Caco-2 (cell line): ENCODE data around the gene DPP10. TPM values are rescaled to one million over a fixed set of nuclear protein-coding genes. Genes with fewer than 3 reads are reported as not detected.

Source experiments
- BruUV-seq: library from RNA; stranded (reverse); fragments of 400-500 nt; replicated peaks from 2 replicates; lab custom pipeline; 2021; lab: Mats Ljungman, UMichigan
- CTCF ChIA-PET: fragments of 300-600 bp; sonication (Branson Sonifier 250); formaldehyde crosslinking; loops from one replicate; lab custom pipeline; 2022; ENCODE audit warnings: antibody characterized with exemption; lab: Charles Lee
- POLR2A ChIA-PET: fragments of 300-600 bp; sonication (Branson Sonifier 250); formaldehyde crosslinking; loops from one replicate; lab custom pipeline; 2022; ENCODE audit warnings: antibody characterized with exemption; lab: Charles Lee
- DNase-seq, 2 experiments: peaks; one replicate each; pipeline versions ENCODE4 v3.0.0 to v3.0.0-alpha.2; 2020 to 2022
- H3K27me3 ChIP-seq: replicated peaks from 2 replicates; pipeline ENCODE4 v1.6.0; 2011; ENCODE audit warnings: low read length; ENCODE audit not compliant: control insufficient read depth, insufficient read depth
- H3K36me3 ChIP-seq: 2 replicates; pipeline ENCODE4 v1.5.1; 2011; ENCODE audit warnings: low read length; ENCODE audit not compliant: control insufficient read depth, insufficient read depth
- H3K4me1 ChIP-seq: fragments of 250-450 bp; sonication (Bioruptor Pico); 2 replicates; pipeline ENCODE4 v1.5.1; 2020; ENCODE audit warnings: mild to moderate bottlenecking
- H3K4me3 ChIP-seq: 2 replicates; pipeline ENCODE4 v1.5.1; 2011; ENCODE audit warnings: low read depth, mild to moderate bottlenecking, control low read depth, low read length
- H3K9me3 ChIP-seq: fragments of 250-450 bp; sonication (Bioruptor Pico); 2 replicates; pipeline ENCODE4 v1.5.1; 2020; ENCODE audit warnings: mild to moderate bottlenecking, moderate library complexity
- H3K27ac Mint-ChIP-seq: one replicate; pipeline ENCODE4 v1.8.0; 2022; ENCODE audit warnings: mixed read lengths; ENCODE audit not compliant: unreplicated experiment
- H3K27me3 Mint-ChIP-seq: one replicate; pipeline ENCODE4 v1.8.0; 2022; ENCODE audit warnings: mixed read lengths; ENCODE audit not compliant: insufficient read depth, unreplicated experiment
- H3K36me3 Mint-ChIP-seq: one replicate; pipeline ENCODE4 v1.8.0; 2022; ENCODE audit warnings: mild to moderate bottlenecking, mixed read lengths; ENCODE audit not compliant: insufficient read depth, unreplicated experiment
- H3K4me1 Mint-ChIP-seq: one replicate; pipeline ENCODE4 v1.8.0; 2022; ENCODE audit warnings: low read depth, mixed read lengths; ENCODE audit not compliant: unreplicated experiment
- H3K4me3 Mint-ChIP-seq: one replicate; pipeline ENCODE4 v1.8.0; 2022; ENCODE audit warnings: mild to moderate bottlenecking, moderate library complexity, mixed read lengths; ENCODE audit not compliant: unreplicated experiment
- H3K9me3 Mint-ChIP-seq: one replicate; pipeline ENCODE4 v1.8.0; 2022; ENCODE audit warnings: mixed read lengths; ENCODE audit not compliant: unreplicated experiment
- CTCF ChIP-seq, 2 experiments: fragments of 200-600 bp in 1 of 2; IDR thresholded peaks; 1 replicate in 1 of 2; 2 replicates in 1 of 2; pipeline versions ENCODE4 v1.5.1 to v1.8.0; 2011 to 2022; ENCODE audit warnings: antibody characterized with exemption in 1 of 2, control low read depth in 1 of 2, inconsistent platforms in 1 of 2, low read depth in 1 of 2, low read length in 1 of 2, mild to moderate bottlenecking in 1 of 2, moderate library complexity in 1 of 2; ENCODE audit not compliant: insufficient read depth in 1 of 2, severe bottlenecking in 1 of 2, unreplicated experiment in 1 of 2
- intact Hi-C: fragments of 100-400 bp; cut with micrococcal nuclease; formaldehyde crosslinking; loops from one replicate; pipeline ENCODE4 v1.10.0; 2022; ENCODE audit not compliant: unreplicated experiment
- total RNA-seq: library from RNA; stranded (reverse); gene quantifications from 2 replicates; pipeline ENCODE4 v1.2.3, GENCODE V29; 2022

DPP10 gene
- total RNA-seq, 1 experiment from 2014 or later, result not detected

- ChIA-PET POLR2A (no interaction called here), CTCF (no interaction called here)
- Histone ChIP-seq H3K27me3 (no peaks in the 10 kb centered on the region), H3K4me1 (no peaks in the 10 kb centered on the region), H3K4me3 (no peak overlapping the region), H3K9me3 (no peaks in the 10 kb centered on the region), H3K36me3 (no peaks in the 10 kb centered on the region)
- DNase-seq, result no peak
- Mint-ChIP-seq H3K9me3 (no peaks in the 10 kb centered on the region), H3K4me3 (no peak overlapping the region), H3K27ac (no peak overlapping the region), H3K27me3 (peaks cover 2% of the 10 kb centered on the region), H3K4me1 (no peaks in the 10 kb centered on the region), H3K36me3 (no peaks in the 10 kb centered on the region)
- intact Hi-C loops, result no loop called here
- no peak for TF ChIP-seq CTCF (IDR thresholded peaks at IDR 0.05; ENCODE audit: insufficient read depth in 1 of 2, low read depth in 1 of 2, low read length in 1 of 2, severe bottlenecking in 1 of 2, unreplicated experiment in 1 of 2)
- no TSS peak for BruUV-seq
Observed at GRCh38 chr2:114762376-114762775, 319.9 kb downstream of the DPP10 start.

- POLR2A ChIA-PET, result no interaction called here
- H3K36me3 Mint-ChIP-seq, result no peaks in the 10 kb centered on the region
Observed at GRCh38 chr2:114762986-114763385, 320.5 kb downstream of the DPP10 start.

GRCh38 chr2:114769110-114769509, 326.7 kb downstream of the DPP10 start:
- POLR2A ChIA-PET, result no interaction called here
- no peaks in the 10 kb centered on the region for H3K36me3 Mint-ChIP-seq
- intact Hi-C loops, result no loop called here

More at GRCh38 chr2:114762986-114763385, 320.5 kb downstream of the DPP10 start:
- DNase-seq, result no peak
- Histone ChIP-seq H3K36me3 (no peaks in the 10 kb centered on the region), H3K4me1 (no peaks in the 10 kb centered on the region), H3K27me3 (no peaks in the 10 kb centered on the region), H3K9me3 (no peaks in the 10 kb centered on the region), H3K4me3 (no peak overlapping the region)
- H3K27me3 Mint-ChIP-seq, result peaks cover 2% of the 10 kb centered on the region
- CTCF ChIA-PET, result no interaction called here
- TF ChIP-seq CTCF (IDR thresholded peaks at IDR 0.05; ENCODE audit: insufficient read depth in 1 of 2, low read depth in 1 of 2, low read length in 1 of 2, severe bottlenecking in 1 of 2, unreplicated experiment in 1 of 2), result no peak
- intact Hi-C loops, result no loop called here
- H3K9me3 Mint-ChIP-seq, result no peaks in the 10 kb centered on the region
- no peak overlapping the region for H3K4me3 Mint-ChIP-seq
- no TSS peak for BruUV-seq
- no peaks in the 10 kb centered on the region for H3K4me1 Mint-ChIP-seq
- no peak overlapping the region for H3K27ac Mint-ChIP-seq

More at GRCh38 chr2:114769110-114769509, 326.7 kb downstream of the DPP10 start:
- Mint-ChIP-seq H3K9me3 (no peaks in the 10 kb centered on the region), H3K4me1 (no peaks in the 10 kb centered on the region), H3K27ac (no peak overlapping the region), H3K4me3 (no peak overlapping the region), H3K27me3 (peaks cover 2% of the 10 kb centered on the region)
- Histone ChIP-seq H3K27me3 (no peaks in the 10 kb centered on the region), H3K4me1 (no peaks in the 10 kb centered on the region), H3K4me3 (no peak overlapping the region), H3K9me3 (no peaks in the 10 kb centered on the region), H3K36me3 (no peaks in the 10 kb centered on the region)
- no peak for DNase-seq
- no peak for TF ChIP-seq CTCF (IDR thresholded peaks at IDR 0.05; ENCODE audit: insufficient read depth in 1 of 2, low read depth in 1 of 2, low read length in 1 of 2, severe bottlenecking in 1 of 2, unreplicated experiment in 1 of 2)
- BruUV-seq, result no TSS peak
- CTCF ChIA-PET, result no interaction called here
